Measurements from ENCODE around the gene TRIO.

The TRIO gene

GRCh38 chr5:14270209-14270702 is 127.1 kb downstream of the TRIO start:
- peak; percentile 72 for DNase-seq

- no peak for DNase-seq
These were observed 129.5 kb downstream of the TRIO start for GRCh38 chr5:14272548-14273205.

GRCh38 chr5:14273207-14273767 is 130.1 kb downstream of the TRIO start:
- DNase-seq = no peak

GRCh38 chr5:14276380-14276779 is 133.2 kb downstream of the TRIO start:
- DNase-seq = no peak

- DNase-seq = no peak
These were observed 134.5 kb downstream of the TRIO start for GRCh38 chr5:14277385-14278320.

- no peak for DNase-seq
These were observed 137.2 kb downstream of the TRIO start for GRCh38 chr5:14280294-14280854.

- no peak for DNase-seq
These were observed 138.6 kb downstream of the TRIO start for GRCh38 chr5:14281746-14282181.

GRCh38 chr5:14283139-14283538 is 140.0 kb downstream of the TRIO start:
- DNase-seq = no peak

- no peak for DNase-seq
These were observed 141.4 kb downstream of the TRIO start for GRCh38 chr5:14284392-14285148.

GRCh38 chr5:14286007-14286406 is 142.9 kb downstream of the TRIO start:
- no peak for DNase-seq

- DNase-seq = no peak
These were observed 143.7 kb downstream of the TRIO start for GRCh38 chr5:14286574-14287421.

GRCh38 chr5:14292766-14293658 is 149.9 kb downstream of the TRIO start:
- no peak for DNase-seq

- no peak for DNase-seq
These were observed 152.5 kb downstream of the TRIO start for GRCh38 chr5:14295610-14296009.

GRCh38 chr5:14296533-14297331 is 153.6 kb downstream of the TRIO start:
- DNase-seq = no peak

- no peak for DNase-seq
These were observed 154.6 kb downstream of the TRIO start for GRCh38 chr5:14297697-14298096.

GRCh38 chr5:14298126-14298847 is 155.1 kb downstream of the TRIO start:
- DNase-seq = no peak

GRCh38 chr5:14299666-14300065 is 156.5 kb downstream of the TRIO start:
- no peak for DNase-seq

GRCh38 chr5:14301186-14301585 is 158.0 kb downstream of the TRIO start:
- DNase-seq = no peak

- DNase-seq = no peak
These were observed 159.2 kb downstream of the TRIO start for GRCh38 chr5:14302330-14302729.
